Endothelial cell of umbilical vein (primary cell): ENCODE measurements around the gene PTCD1. TPM values are rescaled to one million over a fixed set of nuclear protein-coding genes. Genes with fewer than 3 reads are reported as not detected.

Source experiments
- BruUV-seq: library from RNA; stranded (reverse); fragments of 400-500 nt; replicated peaks from 2 replicates; lab custom pipeline; 2021; lab: Mats Ljungman, UMichigan
- CTCF ChIA-PET: fragments of 300-600, 350-600 bp; sonication (Branson Sonifier 250); formaldehyde crosslinking; loops from one replicate; lab custom pipeline; 2021; ENCODE audit warnings: antibody characterized with exemption, inconsistent platforms; lab: Charles Lee
- POLR2A ChIA-PET: fragments of 300-600, 350-600 bp; sonication (Branson Sonifier 250); formaldehyde crosslinking; loops from one replicate; lab custom pipeline; 2021; ENCODE audit warnings: antibody characterized with exemption, inconsistent platforms; lab: Charles Lee
- DNase-seq: peaks from one replicate; pipeline ENCODE4 v3.0.0-alpha.2; 2011; ENCODE audit warnings: low read depth, low spot score
- FAIRE-seq: peaks from 2 replicates; lab custom pipeline; 2011; peaks lifted over from hg19 to GRCh38; lab: Jason Lieb, UNC
- H2AFZ ChIP-seq: 2 replicates; pipeline ENCODE4 v1.6.0; 2012; ENCODE audit warnings: low read depth, low read length, control low read depth, inconsistent platforms
- H3K27ac ChIP-seq: 2 replicates; pipeline ENCODE4 v1.5.1; 2011; ENCODE audit warnings: low read depth, mild to moderate bottlenecking, control low read depth, low read length, moderate library complexity; ENCODE audit not compliant: insufficient read depth
- H3K27me3 ChIP-seq, 2 experiments: 2 replicates each; pipeline versions ENCODE4 v1.6.0 to v1.6.1; 2011; ENCODE audit warnings: low read length in 2 of 2, mixed read lengths in 1 of 2; ENCODE audit not compliant: control insufficient read depth in 2 of 2, insufficient read depth in 2 of 2
- H3K36me3 ChIP-seq, 2 experiments: 2 replicates in 1 of 2; 3 replicates in 1 of 2; pipeline ENCODE4 v1.5.1; 2011; ENCODE audit warnings: low read length in 2 of 2, mild to moderate bottlenecking in 1 of 2, moderate library complexity in 1 of 2; ENCODE audit not compliant: control insufficient read depth in 2 of 2, insufficient read depth in 2 of 2; ENCODE audit errors: extremely low read depth in 1 of 2
- H3K4me1 ChIP-seq: 3 replicates; pipeline ENCODE4 v1.5.1; 2011; ENCODE audit warnings: mild to moderate bottlenecking, low read length; ENCODE audit not compliant: control insufficient read depth, insufficient read depth; ENCODE audit errors: extremely low read depth
- H3K4me2 ChIP-seq: 2 replicates; pipeline ENCODE4 v1.6.1; 2011; ENCODE audit warnings: low read length, control low read depth, mixed read lengths; ENCODE audit not compliant: insufficient read depth
- H3K4me3 ChIP-seq, 3 experiments: fragments of 200-600 bp in 1 of 3; sonication (generic), shearing (Covaris generic) in 1 of 3; replicated peaks in 1 of 3; 2 replicates each; pipeline ENCODE4 v1.5.1; 2011 to 2016; ENCODE audit warnings: control low read depth in 3 of 3, low read length in 3 of 3, mild to moderate bottlenecking in 2 of 3, inconsistent platforms in 1 of 3, low read depth in 1 of 3, moderate library complexity in 1 of 3; ENCODE audit not compliant: insufficient read depth in 1 of 3
- H3K79me2 ChIP-seq: 2 replicates; pipeline ENCODE4 v1.6.0; 2012; ENCODE audit warnings: low read length, inconsistent platforms; ENCODE audit not compliant: control insufficient read depth, insufficient read depth
- H3K9ac ChIP-seq: replicated peaks from 2 replicates; pipeline ENCODE3; 2011; ENCODE audit warnings: low read length, control low read depth; ENCODE audit not compliant: insufficient read depth; ENCODE audit errors: extremely low read depth
- H3K9me1 ChIP-seq: replicated peaks from 3 replicates; pipeline ENCODE4 v1.6.0; 2011; ENCODE audit warnings: mild to moderate bottlenecking, low read length; ENCODE audit not compliant: control insufficient read depth, insufficient read depth; ENCODE audit errors: extremely low read depth
- H3K9me3 ChIP-seq: replicated peaks from 2 replicates; pipeline ENCODE4 v1.5.1; 2012; ENCODE audit warnings: low read length, inconsistent platforms; ENCODE audit not compliant: control insufficient read depth, insufficient read depth
- H4K20me1 ChIP-seq: replicated peaks from 2 replicates; pipeline ENCODE3; 2011; ENCODE audit warnings: mild to moderate bottlenecking, low read length; ENCODE audit not compliant: control insufficient read depth, insufficient read depth; ENCODE audit errors: extremely low read depth
- CTCF ChIP-seq, 2 donors: IDR thresholded peaks; 1 replicate in 1 of 2; 2 replicates in 1 of 2; pipeline ENCODE4 v1.5.1; 2011; ENCODE audit warnings: low read length in 2 of 2, mild to moderate bottlenecking in 2 of 2, moderate library complexity in 2 of 2, control low read depth in 1 of 2, inconsistent platforms in 1 of 2, low read depth in 1 of 2; ENCODE audit not compliant: insufficient read depth in 1 of 2; ENCODE audit errors: extremely low read depth in 1 of 2
- EZH2 ChIP-seq: IDR thresholded peaks from 2 replicates; pipeline ENCODE4 v1.6.1; 2012; ENCODE audit warnings: borderline replicate concordance, low read depth, mild to moderate bottlenecking, moderate library complexity, low read length, inconsistent platforms; ENCODE audit not compliant: severe bottlenecking
- FOS ChIP-seq: IDR thresholded peaks from 2 replicates; pipeline ENCODE4 v1.6.1; 2011; ENCODE audit warnings: mild to moderate bottlenecking, low read length, moderate library complexity, borderline replicate concordance; ENCODE audit not compliant: insufficient read depth
- GATA2 ChIP-seq: IDR thresholded peaks from 2 replicates; pipeline ENCODE4 v1.7.0; 2011; ENCODE audit warnings: low read depth, mild to moderate bottlenecking, moderate library complexity, mixed read lengths, low read length; ENCODE audit not compliant: insufficient read length, insufficient read depth
- JUN ChIP-seq: IDR thresholded peaks from 2 replicates; pipeline ENCODE4 v1.6.1; 2011; ENCODE audit warnings: borderline replicate concordance, low read depth; ENCODE audit not compliant: insufficient read length, insufficient read depth
- MAX ChIP-seq: IDR thresholded peaks from 2 replicates; pipeline ENCODE4 v1.6.1; 2011; ENCODE audit not compliant: insufficient read depth, insufficient read length
- MYC ChIP-seq: IDR thresholded peaks from one replicate; pipeline ENCODE4 v1.6.1; 2011; ENCODE audit warnings: mild to moderate bottlenecking, low read depth, low read length
- POLR2A ChIP-seq: IDR thresholded peaks from 2 replicates; pipeline ENCODE4 v1.6.1; 2012; ENCODE audit warnings: low read depth, mild to moderate bottlenecking, control low read depth, low read length
- POLR2AphosphoS5 ChIP-seq: IDR thresholded peaks from 2 replicates; pipeline ENCODE4 v1.6.1; 2012; ENCODE audit warnings: low read depth, mild to moderate bottlenecking, control low read depth, low read length, moderate library complexity; ENCODE audit not compliant: insufficient read depth
- dilution Hi-C: fragments of 300-500 bp; cut with MboI; formaldehyde crosslinking; loops from one replicate; pipeline ENCODE4 v1.15.0; 2019; ENCODE audit warnings: low sequenced_read_pairs; ENCODE audit not compliant: extremely low pct_ligation_motif_present
- intact Hi-C: fragments of 100-400 bp; cut with micrococcal nuclease; formaldehyde crosslinking; loops from one replicate; pipeline ENCODE4 v1.10.0; 2022
- polyA plus RNA-seq, 4 experiments: library from polyadenylated mRNA; depleted of rRNA in 3 of 4; stranded (reverse) in 3 of 4; unstranded in 1 of 4; fragments of >200 nt; gene quantifications; 2 replicates each; pipeline versions ENCODE4 v1.2.1 to v1.2.3, GENCODE V29; 2011 to 2012; ENCODE audit warnings: missing spikeins in 1 of 4
- total RNA-seq: library from RNA; stranded (reverse); gene quantifications from 2 replicates; pipeline ENCODE4 v1.2.3, GENCODE V29; 2021

PTCD1 gene
- total and polyA plus RNA-seq, 2 donors (not counting 3 experiments of a cell fraction or from before 2014, with no cell fraction given) = 3.8 to 9.6 TPM

- ChIA-PET POLR2A (no interaction called here), CTCF (no interaction called here)
- no peak for FAIRE-seq
- no peaks in the 10 kb centered on the region for H4K20me1 ChIP-seq
- no peak overlapping the region for H2AFZ ChIP-seq
- H3K9me1 ChIP-seq = no peaks in the 10 kb centered on the region
- no peaks in the 10 kb centered on the region for H3K9me3 ChIP-seq
- H3K79me2 ChIP-seq = peaks cover 2% of the 10 kb centered on the region
- no peak overlapping the region for H3K4me2 ChIP-seq
- H3K4me1 ChIP-seq = peaks cover 9% of the 10 kb centered on the region
- H3K27me3 ChIP-seq = no peaks in the 10 kb centered on the region
- no TSS peak for BruUV-seq
- H3K9ac ChIP-seq = no peak overlapping the region
- peaks cover 28 to 56% of the 10 kb centered on the region in 2 experiments for H3K36me3 ChIP-seq
- no peak overlapping the region for H3K27ac ChIP-seq
- intact Hi-C loops = no loop called here
- no peak for DNase-seq
- TF ChIP-seq POLR2A (no peak), MYC (no peak), CTCF (IDR thresholded peaks at IDR 0.05; ENCODE audit: extremely low read depth in 1 of 2, insufficient read depth in 1 of 2, low read depth in 1 of 2, low read length in 2 of 2) (no peak), FOS (no peak), GATA2 (no peak), JUN (no peak), MAX (no peak), POLR2AphosphoS5 (no peak), EZH2 (no peak)
- dilution Hi-C loops = no loop called here
- H3K4me3 ChIP-seq = no peak overlapping the region
Measured at GRCh38 chr7:99397297-99397983, 41.2 kb downstream of the PTCD1 start.
